Measurements from ENCODE around the gene MAP3K5. TPM values are rescaled to one million over a fixed set of nuclear protein-coding genes. Genes with fewer than 3 reads are reported as not detected.

The MAP3K5 gene
- total RNA-seq, 2 donors from 2014 or later = 13.8 to 20.1 TPM

GRCh38 chr6:136643850-136644596 is 148.3 kb downstream of the MAP3K5 start:
- no peak overlapping the region for H3K27ac Mint-ChIP-seq
- H3K36me3 Mint-ChIP-seq (ENCODE audit: low read depth) = peaks cover 7% of the 10 kb centered on the region
- no peaks in the 10 kb centered on the region for H3K9me3 Mint-ChIP-seq
- peak; percentile 68 for ATAC-seq (replicated peaks)
- H3K27me3 Mint-ChIP-seq = no peaks in the 10 kb centered on the region
- peaks cover 3% of the 10 kb centered on the region for H3K4me1 Mint-ChIP-seq
- H3K4me3 Mint-ChIP-seq = no peak overlapping the region

- no peak for ATAC-seq (replicated peaks)
- Mint-ChIP-seq H3K27me3 (no peaks in the 10 kb centered on the region), H3K4me1 (peaks cover 3% of the 10 kb centered on the region), H3K36me3 (ENCODE audit: low read depth) (peaks cover 25% of the 10 kb centered on the region), H3K4me3 (no peak overlapping the region), H3K27ac (no peak overlapping the region), H3K9me3 (no peaks in the 10 kb centered on the region)
These were observed 150.3 kb downstream of the MAP3K5 start for GRCh38 chr6:136641873-136642465.

- H3K4me1 Mint-ChIP-seq = peaks cover 3% of the 10 kb centered on the region
- peaks cover 33% of the 10 kb centered on the region for H3K36me3 Mint-ChIP-seq (ENCODE audit: low read depth)
- no peaks in the 10 kb centered on the region for H3K9me3 Mint-ChIP-seq
- H3K27me3 Mint-ChIP-seq = no peaks in the 10 kb centered on the region
- no peak overlapping the region for H3K4me3 Mint-ChIP-seq
- ATAC-seq (replicated peaks) = no peak
- no peak overlapping the region for H3K27ac Mint-ChIP-seq
These were observed 151.1 kb downstream of the MAP3K5 start for GRCh38 chr6:136641166-136641565.

- Mint-ChIP-seq H3K36me3 (ENCODE audit: low read depth) (peaks cover 40% of the 10 kb centered on the region), H3K4me1 (peaks cover 3% of the 10 kb centered on the region), H3K9me3 (no peaks in the 10 kb centered on the region), H3K4me3 (no peak overlapping the region), H3K27me3 (no peaks in the 10 kb centered on the region), H3K27ac (no peak overlapping the region)
- ATAC-seq (replicated peaks) = no peak
These were observed 152.0 kb downstream of the MAP3K5 start for GRCh38 chr6:136640132-136640915.

- no peak overlapping the region for H3K4me3 Mint-ChIP-seq
- no peaks in the 10 kb centered on the region for H3K27me3 Mint-ChIP-seq
- peaks cover 46% of the 10 kb centered on the region for H3K36me3 Mint-ChIP-seq (ENCODE audit: low read depth)
These were observed 152.6 kb downstream of the MAP3K5 start for GRCh38 chr6:136639702-136640101.

GRCh38 chr6:136635615-136636014 is 156.7 kb downstream of the MAP3K5 start:
- Mint-ChIP-seq H3K4me3 (no peak overlapping the region), H3K27me3 (no peaks in the 10 kb centered on the region), H3K36me3 (ENCODE audit: low read depth) (peaks cover 75% of the 10 kb centered on the region), H3K9me3 (no peaks in the 10 kb centered on the region), H3K4me1 (peaks cover 2% of the 10 kb centered on the region), H3K27ac (no peak overlapping the region)
- no peak for ATAC-seq (replicated peaks)

More at GRCh38 chr6:136639702-136640101, 152.6 kb downstream of the MAP3K5 start:
- Mint-ChIP-seq H3K4me1 (peaks cover 3% of the 10 kb centered on the region), H3K27ac (no peak overlapping the region), H3K9me3 (no peaks in the 10 kb centered on the region)
- ATAC-seq (replicated peaks) = no peak

GRCh38 chr6:136633355-136633754 is 158.9 kb downstream of the MAP3K5 start:
- peaks cover 79% of the 10 kb centered on the region for H3K36me3 Mint-ChIP-seq (ENCODE audit: low read depth)
- ATAC-seq (replicated peaks) = no peak
- no peak overlapping the region for H3K4me3 Mint-ChIP-seq
- H3K9me3 Mint-ChIP-seq = no peaks in the 10 kb centered on the region
- H3K27ac Mint-ChIP-seq = no peak overlapping the region
- peaks cover 11% of the 10 kb centered on the region for H3K4me1 Mint-ChIP-seq
- H3K27me3 Mint-ChIP-seq = no peaks in the 10 kb centered on the region

GRCh38 chr6:136628996-136629395 is 163.3 kb downstream of the MAP3K5 start:
- H3K4me1 Mint-ChIP-seq = peaks cover 11% of the 10 kb centered on the region
- peak overlapping the region; percentile 83 for H3K27ac Mint-ChIP-seq
- H3K36me3 Mint-ChIP-seq (ENCODE audit: low read depth) = peaks cover 57% of the 10 kb centered on the region
- H3K9me3 Mint-ChIP-seq = no peaks in the 10 kb centered on the region
- ATAC-seq (replicated peaks) = peak; percentile 98
- peak overlapping the region; percentile 16 for H3K4me3 Mint-ChIP-seq
- no peaks in the 10 kb centered on the region for H3K27me3 Mint-ChIP-seq

GRCh38 chr6:136627191-136627590 is 165.1 kb downstream of the MAP3K5 start:
- Mint-ChIP-seq H3K9me3 (no peaks in the 10 kb centered on the region), H3K36me3 (ENCODE audit: low read depth) (peaks cover 61% of the 10 kb centered on the region), H3K4me3 (no peak overlapping the region), H3K4me1 (peaks cover 11% of the 10 kb centered on the region), H3K27ac (no peak overlapping the region), H3K27me3 (no peaks in the 10 kb centered on the region)
- no peak for ATAC-seq (replicated peaks)

- Mint-ChIP-seq H3K36me3 (ENCODE audit: low read depth) (peaks cover 64% of the 10 kb centered on the region), H3K9me3 (no peaks in the 10 kb centered on the region), H3K4me1 (peaks cover 11% of the 10 kb centered on the region), H3K27ac (no peak overlapping the region), H3K27me3 (no peaks in the 10 kb centered on the region), H3K4me3 (no peak overlapping the region)
- ATAC-seq (replicated peaks) = no peak
These were observed 167.0 kb downstream of the MAP3K5 start for GRCh38 chr6:136625293-136625692.

- no peaks in the 10 kb centered on the region for H3K27me3 Mint-ChIP-seq
- H3K4me1 Mint-ChIP-seq = peaks cover 5% of the 10 kb centered on the region
- no peak overlapping the region for H3K4me3 Mint-ChIP-seq
- no peaks in the 10 kb centered on the region for H3K9me3 Mint-ChIP-seq
- peaks cover 68% of the 10 kb centered on the region for H3K36me3 Mint-ChIP-seq (ENCODE audit: low read depth)
- no peak overlapping the region for H3K27ac Mint-ChIP-seq
- no peak for ATAC-seq (replicated peaks)
These were observed 167.9 kb downstream of the MAP3K5 start for GRCh38 chr6:136624347-136624746.

- Mint-ChIP-seq H3K27ac (no peak overlapping the region), H3K4me3 (no peak overlapping the region), H3K27me3 (no peaks in the 10 kb centered on the region), H3K4me1 (no peaks in the 10 kb centered on the region), H3K36me3 (ENCODE audit: low read depth) (peaks cover 80% of the 10 kb centered on the region), H3K9me3 (no peaks in the 10 kb centered on the region)
- no peak for ATAC-seq (replicated peaks)
These were observed 174.2 kb downstream of the MAP3K5 start for GRCh38 chr6:136618086-136618485.

- Mint-ChIP-seq H3K4me3 (no peak overlapping the region), H3K27ac (no peak overlapping the region), H3K36me3 (ENCODE audit: low read depth) (peaks cover 77% of the 10 kb centered on the region), H3K27me3 (no peaks in the 10 kb centered on the region), H3K9me3 (no peaks in the 10 kb centered on the region), H3K4me1 (no peaks in the 10 kb centered on the region)
- no peak for ATAC-seq (replicated peaks)
These were observed 175.8 kb downstream of the MAP3K5 start for GRCh38 chr6:136616527-136616926.

GRCh38 chr6:136614994-136615393 is 177.3 kb downstream of the MAP3K5 start:
- Mint-ChIP-seq H3K36me3 (ENCODE audit: low read depth) (peaks cover 75% of the 10 kb centered on the region), H3K27ac (no peak overlapping the region)

GRCh38 chr6:136614350-136614749 is 177.9 kb downstream of the MAP3K5 start:
- Mint-ChIP-seq H3K27ac (no peak overlapping the region), H3K4me3 (no peak overlapping the region), H3K4me1 (peaks cover 9% of the 10 kb centered on the region), H3K27me3 (no peaks in the 10 kb centered on the region), H3K9me3 (no peaks in the 10 kb centered on the region), H3K36me3 (ENCODE audit: low read depth) (peaks cover 72% of the 10 kb centered on the region)
- no peak for ATAC-seq (replicated peaks)

More at GRCh38 chr6:136614994-136615393, 177.3 kb downstream of the MAP3K5 start:
- no peak for ATAC-seq (replicated peaks)
- no peak overlapping the region for H3K4me3 Mint-ChIP-seq
- no peaks in the 10 kb centered on the region for H3K27me3 Mint-ChIP-seq
- no peaks in the 10 kb centered on the region for H3K9me3 Mint-ChIP-seq
- H3K4me1 Mint-ChIP-seq = peaks cover 5% of the 10 kb centered on the region

All from activated T-helper 17 cell treated with anti-CD3 and anti-CD28 coated beads, Interleukin-2, amount 50 U/mL, for 72 hours (primary cell).